SK-N-MC (cell line): ENCODE results near the gene NALCN.

Source experiments
- DNase-seq: peaks from one replicate; pipeline ENCODE4 v3.0.0-alpha.2; 2011; ENCODE audit warnings: low read depth, low spot score
- H3K27ac ChIP-seq: fragments of 200-600 bp; sonication (generic); 2 replicates; pipeline ENCODE4 v1.5.1; 2016; ENCODE audit warnings: mixed run types
- H3K36me3 ChIP-seq: fragments of 200-600 bp; sonication (generic); 2 replicates; pipeline ENCODE4 v1.6.1; 2017; ENCODE audit warnings: antibody characterized with exemption, low read length, mixed read lengths; ENCODE audit not compliant: insufficient read depth
- H3K4me3 ChIP-seq: fragments of 200-600 bp; sonication (generic); 2 replicates; pipeline ENCODE4 v1.5.1; 2016
- H3K9ac ChIP-seq: fragments of 200-600 bp; sonication (generic); 2 replicates; pipeline ENCODE4 v1.8.0; 2017; ENCODE audit warnings: mixed run types, mixed read lengths; ENCODE audit not compliant: insufficient read length
- H3K9me3 ChIP-seq: fragments of 200-600 bp; sonication (generic); 2 replicates; pipeline ENCODE4 v1.6.1; 2017; ENCODE audit warnings: low read depth, mild to moderate bottlenecking, antibody characterized with exemption, low read length, moderate library complexity, mixed read lengths
- EZH2 ChIP-seq: fragments of 200-600 bp; sonication (generic); IDR thresholded peaks from one replicate; pipeline ENCODE4 v1.6.1; 2017; ENCODE audit warnings: antibody characterized with exemption
- FOXP2 ChIP-seq: optimal IDR thresholded peaks from 2 replicates; pipeline ENCODE3; 2011; ENCODE audit warnings: mild to moderate bottlenecking, moderate library complexity; ENCODE audit not compliant: insufficient read depth; ENCODE audit errors: extremely low read length, control extremely low read depth
- POLR2AphosphoS5 ChIP-seq: IDR thresholded peaks from 2 replicates; pipeline ENCODE4 v1.6.1; 2012; ENCODE audit warnings: mild to moderate bottlenecking, low read depth, low read length, borderline replicate concordance

Gene NALCN

GRCh38 chr13:101450749-101451130 lies 34.4 kb upstream of the NALCN start:
- Histone ChIP-seq H3K4me3 (no peak overlapping the region), H3K27ac (no peak overlapping the region), H3K9ac (no peak overlapping the region), H3K9me3 (no peaks in the 10 kb centered on the region), H3K36me3 (no peaks in the 10 kb centered on the region)
- DNase-seq, result no peak
- TF ChIP-seq POLR2AphosphoS5 (no peak), FOXP2 (no peak), EZH2 (no peak)

GRCh38 chr13:101449790-101450748 lies 33.8 kb upstream of the NALCN start:
- H3K36me3 ChIP-seq, result no peaks in the 10 kb centered on the region
- no peaks in the 10 kb centered on the region for H3K9me3 ChIP-seq
- DNase-seq, result no peak
- no peak overlapping the region for H3K27ac ChIP-seq
- no peak overlapping the region for H3K4me3 ChIP-seq
- H3K9ac ChIP-seq, result no peak overlapping the region
- TF ChIP-seq FOXP2 (no peak), EZH2 (no peak), POLR2AphosphoS5 (no peak)

GRCh38 chr13:101447852-101448251 lies 31.5 kb upstream of the NALCN start:
- Histone ChIP-seq H3K9me3 (no peaks in the 10 kb centered on the region), H3K36me3 (no peaks in the 10 kb centered on the region), H3K27ac (no peak overlapping the region)

GRCh38 chr13:101434486-101434885 lies 18.2 kb upstream of the NALCN start:
- TF ChIP-seq FOXP2 (no peak), POLR2AphosphoS5 (no peak), EZH2 (no peak)
- Histone ChIP-seq H3K4me3 (no peak overlapping the region), H3K27ac (no peak overlapping the region), H3K36me3 (no peaks in the 10 kb centered on the region), H3K9ac (no peak overlapping the region), H3K9me3 (no peaks in the 10 kb centered on the region)
- no peak for DNase-seq

More at GRCh38 chr13:101447852-101448251, 31.5 kb upstream of the NALCN start:
- TF ChIP-seq FOXP2, result no peak
- TF ChIP-seq EZH2, result no peak
- no peak for TF ChIP-seq POLR2AphosphoS5
- Histone ChIP-seq H3K9ac (no peak overlapping the region), H3K4me3 (no peak overlapping the region)
- DNase-seq, result no peak

- no peaks in the 10 kb centered on the region for H3K36me3 ChIP-seq
- H3K4me3 ChIP-seq, result no peak overlapping the region
- no peak overlapping the region for H3K9ac ChIP-seq
- no peaks in the 10 kb centered on the region for H3K9me3 ChIP-seq
- no peak overlapping the region for H3K27ac ChIP-seq
- no peak for DNase-seq
- TF ChIP-seq FOXP2 (no peak), POLR2AphosphoS5 (no peak), EZH2 (no peak)
These were observed 17.6 kb upstream of the NALCN start for GRCh38 chr13:101433895-101434294.

GRCh38 chr13:101429733-101430132 lies 13.4 kb upstream of the NALCN start:
- Histone ChIP-seq H3K27ac (no peak overlapping the region), H3K9me3 (no peaks in the 10 kb centered on the region), H3K36me3 (no peaks in the 10 kb centered on the region), H3K4me3 (no peak overlapping the region), H3K9ac (no peak overlapping the region)
- DNase-seq, result no peak
- TF ChIP-seq FOXP2 (no peak), EZH2 (no peak), POLR2AphosphoS5 (no peak)

GRCh38 chr13:101425623-101426022 lies 9.3 kb upstream of the NALCN start:
- H3K36me3 ChIP-seq, result no peaks in the 10 kb centered on the region
- H3K9me3 ChIP-seq, result no peaks in the 10 kb centered on the region
- H3K27ac ChIP-seq, result no peak overlapping the region
- H3K9ac ChIP-seq, result no peak overlapping the region
- no peak overlapping the region for H3K4me3 ChIP-seq
- DNase-seq, result no peak
- TF ChIP-seq EZH2 (no peak), POLR2AphosphoS5 (no peak), FOXP2 (no peak)

- H3K36me3 ChIP-seq, result no peaks in the 10 kb centered on the region
- H3K4me3 ChIP-seq, result no peak overlapping the region
- no peak overlapping the region for H3K9ac ChIP-seq
- DNase-seq, result no peak
- no peak for TF ChIP-seq POLR2AphosphoS5
- H3K9me3 ChIP-seq, result no peaks in the 10 kb centered on the region
- no peak overlapping the region for H3K27ac ChIP-seq
These were observed 8.8 kb upstream of the NALCN start for GRCh38 chr13:101425156-101425471.

GRCh38 chr13:101424381-101425155 lies 8.3 kb upstream of the NALCN start:
- TF ChIP-seq FOXP2 (no peak), EZH2 (no peak), POLR2AphosphoS5 (no peak)
- no peak for DNase-seq
- Histone ChIP-seq H3K36me3 (no peaks in the 10 kb centered on the region), H3K4me3 (no peak overlapping the region), H3K9me3 (no peaks in the 10 kb centered on the region), H3K27ac (no peak overlapping the region), H3K9ac (no peak overlapping the region)
